Activated B cell treated with CpG ODN at 0.5 μM for 24 hours (primary cell): ENCODE results near the gene EN1. TPM values are rescaled to one million over a fixed set of nuclear protein-coding genes. Genes with fewer than 3 reads are reported as not detected.
A peak's percentile ranks its signal among the peaks of the same experiment; 100 is the strongest.

ENCODE experiments used
- ATAC-seq: fragments of 200-7000 bp; cut with Tn5 transposase; one replicate; pipeline ENCODE4 v1.10.0; 2021; ENCODE audit warnings: low read depth, mild to moderate bottlenecking, moderate library complexity
- CTCF ChIA-PET: fragments of 350-600 bp; sonication (Branson Sonifier 250); formaldehyde crosslinking; loops from one replicate; lab custom pipeline; 2021; ENCODE audit warnings: antibody characterized with exemption; lab: Charles Lee
- POLR2A ChIA-PET: fragments of 350-600 bp; sonication (Branson Sonifier 250); formaldehyde crosslinking; loops from one replicate; lab custom pipeline; 2021; ENCODE audit warnings: antibody characterized with exemption; lab: Charles Lee
- DNase-seq: peaks from one replicate; pipeline ENCODE4 v3.0.0; 2022
- H3K27ac Mint-ChIP-seq: one replicate; pipeline ENCODE4 v1.8.0; 2020; ENCODE audit warnings: mixed read lengths
- H3K27me3 Mint-ChIP-seq: one replicate; pipeline ENCODE4 v1.8.0; 2021; ENCODE audit warnings: mixed read lengths
- H3K36me3 Mint-ChIP-seq: one replicate; pipeline ENCODE4 v1.8.0; 2021; ENCODE audit warnings: low read depth, mixed read lengths
- H3K4me1 Mint-ChIP-seq: one replicate; pipeline ENCODE4 v1.8.0; 2021; ENCODE audit warnings: mixed read lengths
- H3K4me3 Mint-ChIP-seq: one replicate; pipeline ENCODE4 v1.8.0; 2020; ENCODE audit warnings: mild to moderate bottlenecking, mixed read lengths
- H3K9me3 Mint-ChIP-seq: one replicate; pipeline ENCODE4 v1.8.0; 2020; ENCODE audit warnings: mixed read lengths
- intact Hi-C: fragments of 100-400 bp; cut with micrococcal nuclease; formaldehyde crosslinking; loops from one replicate; pipeline ENCODE4 v1.15.1; 2024
- total RNA-seq: library from RNA; stranded (reverse); gene quantifications from 2 replicates; pipeline ENCODE4 v1.2.3, GENCODE V29; 2022
- TF ChIP-seq, protein P1 (sequence below): fragments of 200-600 bp; IDR thresholded peaks from one replicate; pipeline ENCODE4 v1.8.0; 2022; ENCODE audit warnings: antibody characterized with exemption, mild to moderate bottlenecking

The EN1 gene
- total RNA-seq, 1 donor from 2014 or later, result not detected

DNA sequence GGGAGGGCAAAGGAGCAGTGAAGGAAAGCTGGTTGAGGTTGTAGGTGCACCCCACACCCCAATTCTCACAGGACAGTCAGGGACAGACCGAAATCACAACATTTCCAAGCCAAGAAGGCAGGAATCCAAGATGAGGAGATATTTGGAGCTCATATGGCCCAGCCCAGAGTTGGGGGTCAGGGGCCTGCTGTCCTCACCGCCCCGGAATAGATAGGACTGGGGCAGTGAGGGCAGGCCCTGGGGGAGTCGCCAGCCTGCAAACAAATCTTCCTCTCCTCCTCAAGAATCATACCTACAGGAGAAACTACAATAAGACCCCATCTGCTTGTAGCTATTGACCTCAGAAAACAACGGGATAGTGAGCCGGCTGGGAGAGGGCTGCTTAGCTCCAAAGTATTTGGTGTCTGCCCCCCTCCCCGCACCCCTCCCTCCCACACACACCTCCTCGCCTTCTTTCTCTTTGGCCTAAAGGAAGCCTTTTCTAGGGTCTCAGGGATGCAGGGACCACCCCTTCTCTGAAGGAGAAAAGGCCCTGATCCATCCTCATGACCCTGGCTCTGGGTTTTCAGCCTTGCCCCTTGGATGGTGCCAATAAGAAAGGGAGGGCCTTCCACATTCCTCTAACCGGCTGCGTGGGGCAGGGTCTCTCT lies 3.8 kb downstream of the EN1 start:
- ATAC-seq (no peak), DNase-seq (no peak)
- peaks cover 34% of the 10 kb centered on the region for H3K4me1 Mint-ChIP-seq
- H3K27me3 Mint-ChIP-seq, result peaks cover 70% of the 10 kb centered on the region
- H3K36me3 Mint-ChIP-seq, result no peaks in the 10 kb centered on the region
- H3K9me3 Mint-ChIP-seq, result no peaks in the 10 kb centered on the region
- CTCF ChIA-PET, result no interaction called here
- intact Hi-C loops, result loop anchor here (2.0 kb wide), 1 partner anchor 15 kb away; no protein-coding TSS in a partner anchor
- POLR2A ChIA-PET, result no interaction called here
- TF ChIP-seq, protein P1, sequence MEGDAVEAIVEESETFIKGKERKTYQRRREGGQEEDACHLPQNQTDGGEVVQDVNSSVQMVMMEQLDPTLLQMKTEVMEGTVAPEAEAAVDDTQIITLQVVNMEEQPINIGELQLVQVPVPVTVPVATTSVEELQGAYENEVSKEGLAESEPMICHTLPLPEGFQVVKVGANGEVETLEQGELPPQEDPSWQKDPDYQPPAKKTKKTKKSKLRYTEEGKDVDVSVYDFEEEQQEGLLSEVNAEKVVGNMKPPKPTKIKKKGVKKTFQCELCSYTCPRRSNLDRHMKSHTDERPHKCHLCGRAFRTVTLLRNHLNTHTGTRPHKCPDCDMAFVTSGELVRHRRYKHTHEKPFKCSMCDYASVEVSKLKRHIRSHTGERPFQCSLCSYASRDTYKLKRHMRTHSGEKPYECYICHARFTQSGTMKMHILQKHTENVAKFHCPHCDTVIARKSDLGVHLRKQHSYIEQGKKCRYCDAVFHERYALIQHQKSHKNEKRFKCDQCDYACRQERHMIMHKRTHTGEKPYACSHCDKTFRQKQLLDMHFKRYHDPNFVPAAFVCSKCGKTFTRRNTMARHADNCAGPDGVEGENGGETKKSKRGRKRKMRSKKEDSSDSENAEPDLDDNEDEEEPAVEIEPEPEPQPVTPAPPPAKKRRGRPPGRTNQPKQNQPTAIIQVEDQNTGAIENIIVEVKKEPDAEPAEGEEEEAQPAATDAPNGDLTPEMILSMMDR, result no peak
- no peak overlapping the region for H3K4me3 Mint-ChIP-seq
- no peak overlapping the region for H3K27ac Mint-ChIP-seq

DNA sequence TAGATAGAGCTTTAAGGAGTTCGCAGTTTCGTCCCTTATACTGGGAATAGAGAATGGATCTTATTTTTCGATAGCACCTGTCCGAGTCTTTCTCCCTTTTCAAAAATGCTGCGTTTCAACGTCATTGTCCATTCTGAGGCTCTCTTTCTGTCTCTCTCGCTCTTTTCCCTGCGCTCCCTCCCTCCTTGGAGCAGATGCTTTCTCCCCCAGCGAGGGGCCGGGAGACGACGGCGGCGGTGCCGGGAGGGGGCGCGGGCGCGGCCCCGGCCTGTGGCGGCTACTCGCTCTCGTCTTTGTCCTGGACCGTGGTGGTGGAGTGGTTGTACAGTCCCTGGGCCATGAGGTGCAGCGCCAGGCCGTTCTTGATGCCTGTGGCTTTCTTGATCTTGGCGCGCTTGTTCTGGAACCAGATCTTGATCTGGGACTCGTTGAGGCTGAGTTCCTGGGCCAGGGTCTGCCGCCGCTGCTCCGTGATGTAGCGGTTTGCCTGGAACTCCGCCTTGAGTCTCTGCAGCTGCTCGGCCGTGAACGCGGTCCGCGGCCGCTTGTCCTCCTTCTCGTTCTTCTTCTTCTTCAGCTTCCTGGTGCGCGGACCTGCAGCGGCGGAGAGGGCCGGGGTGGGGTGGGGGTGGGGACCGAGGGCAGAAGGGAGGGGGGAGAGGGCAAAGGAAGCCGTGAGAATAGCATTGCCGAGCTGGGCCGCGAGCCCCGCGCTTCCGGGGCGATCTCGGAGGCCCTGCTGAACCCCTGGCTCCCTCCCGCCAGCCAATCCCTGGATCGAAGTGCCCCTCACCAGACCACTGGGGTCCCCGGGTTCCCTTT lies 4.6 kb downstream of the EN1 start:
- Mint-ChIP-seq H3K36me3 (no peaks in the 10 kb centered on the region), H3K4me1 (peaks cover 32% of the 10 kb centered on the region), H3K4me3 (peak overlapping the region; percentile 59), H3K27ac (no peak overlapping the region), H3K9me3 (no peaks in the 10 kb centered on the region), H3K27me3 (peaks cover 71% of the 10 kb centered on the region)
- ChIA-PET CTCF (no interaction called here), POLR2A (no interaction called here)
- no peak for ATAC-seq
- DNase-seq, result no peak
- intact Hi-C loops, result loop anchor here (2.0 kb wide), 1 partner anchor 16 kb away; no protein-coding TSS in a partner anchor
- TF ChIP-seq, protein P1, result no peak

- Mint-ChIP-seq H3K9me3 (no peaks in the 10 kb centered on the region), H3K27me3 (peaks cover 76% of the 10 kb centered on the region), H3K36me3 (no peaks in the 10 kb centered on the region), H3K4me3 (peak overlapping the region; percentile 79), H3K4me1 (peaks cover 29% of the 10 kb centered on the region), H3K27ac (no peak overlapping the region)
- no peak for ATAC-seq
- CTCF ChIA-PET, result no interaction called here
- TF ChIP-seq, protein P1, result no peak
- POLR2A ChIA-PET, result no interaction called here
- DNase-seq, result no peak
- intact Hi-C loops, result loop anchor here (2.0 kb wide), 1 partner anchor 17 kb away; no protein-coding TSS in a partner anchor
These were observed 5.5 kb downstream of the EN1 start for GRCh38 chr2:118841828-118842461.

- intact Hi-C loops, result no loop called here
- ATAC-seq (no peak), DNase-seq (no peak)
- H3K27ac Mint-ChIP-seq, result no peak overlapping the region
- POLR2A ChIA-PET, result no interaction called here
- H3K9me3 Mint-ChIP-seq, result no peaks in the 10 kb centered on the region
- H3K36me3 Mint-ChIP-seq, result no peaks in the 10 kb centered on the region
- peaks cover 81% of the 10 kb centered on the region for H3K27me3 Mint-ChIP-seq
- no peak overlapping the region for H3K4me3 Mint-ChIP-seq
- CTCF ChIA-PET, result no interaction called here
- TF ChIP-seq, protein P1, result no peak
- peaks cover 30% of the 10 kb centered on the region for H3K4me1 Mint-ChIP-seq
These were observed 6.0 kb downstream of the EN1 start for GRCh38 chr2:118841450-118841827.
